CD4-positive, alpha-beta T cell treated with Interleukin-2 at 100 ng/mL for 4 hours (primary cell): ENCODE data around the gene CPNE7.

Experiments used
- DNase-seq: peaks from one replicate; pipeline ENCODE4 v3.0.0-alpha.2; 2020; ENCODE audit warnings: low spot score

Gene CPNE7

GRCh38 chr16:89575247-89576152 lies at the start of gene CPNE7:
Gene CPNE7, plus strand, starts transcription at chr16:89575758. Its CDS starts 140 bp downstream, at chr16:89575898.
- DNase-seq = no peak

GRCh38 chr16:89529097-89529496 lies 46.5 kb upstream of the CPNE7 start:
- DNase-seq = no peak

GRCh38 chr16:89530401-89531381 lies 44.9 kb upstream of the CPNE7 start:
- DNase-seq = no peak

GRCh38 chr16:89531821-89532526 lies 43.6 kb upstream of the CPNE7 start:
- no peak for DNase-seq

- DNase-seq = peak; percentile 52
These were observed 41.3 kb upstream of the CPNE7 start for GRCh38 chr16:89534252-89534756.

GRCh38 chr16:89536371-89536770 lies 39.2 kb upstream of the CPNE7 start:
- no peak for DNase-seq

- DNase-seq = no peak
These were observed 38.5 kb upstream of the CPNE7 start for GRCh38 chr16:89536886-89537548.

- DNase-seq = no peak
These were observed 38.0 kb upstream of the CPNE7 start for GRCh38 chr16:89537549-89537925.

- no peak for DNase-seq
These were observed 37.3 kb upstream of the CPNE7 start for GRCh38 chr16:89538286-89538685.

- no peak for DNase-seq
These were observed 35.0 kb upstream of the CPNE7 start for GRCh38 chr16:89540557-89540956.

GRCh38 chr16:89541792-89542191 lies 33.8 kb upstream of the CPNE7 start:
- no peak for DNase-seq

- no peak for DNase-seq
These were observed 31.4 kb upstream of the CPNE7 start for GRCh38 chr16:89544113-89544512.

- DNase-seq = no peak
These were observed 30.9 kb upstream of the CPNE7 start for GRCh38 chr16:89544713-89545043.

- DNase-seq = no peak
These were observed 30.3 kb upstream of the CPNE7 start for GRCh38 chr16:89545044-89545830.

- DNase-seq = no peak
These were observed 29.6 kb upstream of the CPNE7 start for GRCh38 chr16:89545831-89546574.

GRCh38 chr16:89546781-89547180 lies 28.8 kb upstream of the CPNE7 start:
- DNase-seq = no peak

- DNase-seq = no peak
These were observed 28.3 kb upstream of the CPNE7 start for GRCh38 chr16:89547291-89547690.

GRCh38 chr16:89547860-89548259 lies 27.7 kb upstream of the CPNE7 start:
- no peak for DNase-seq

GRCh38 chr16:89548344-89549006 lies 27.1 kb upstream of the CPNE7 start:
- no peak for DNase-seq
